ENCODE results near the gene PARD3. TPM values are rescaled to one million over a fixed set of nuclear protein-coding genes. Genes with fewer than 3 reads are reported as not detected.

Gene PARD3
- total RNA-seq, 2 donors from 2014 or later = 32.0 to 61.9 TPM

DNA sequence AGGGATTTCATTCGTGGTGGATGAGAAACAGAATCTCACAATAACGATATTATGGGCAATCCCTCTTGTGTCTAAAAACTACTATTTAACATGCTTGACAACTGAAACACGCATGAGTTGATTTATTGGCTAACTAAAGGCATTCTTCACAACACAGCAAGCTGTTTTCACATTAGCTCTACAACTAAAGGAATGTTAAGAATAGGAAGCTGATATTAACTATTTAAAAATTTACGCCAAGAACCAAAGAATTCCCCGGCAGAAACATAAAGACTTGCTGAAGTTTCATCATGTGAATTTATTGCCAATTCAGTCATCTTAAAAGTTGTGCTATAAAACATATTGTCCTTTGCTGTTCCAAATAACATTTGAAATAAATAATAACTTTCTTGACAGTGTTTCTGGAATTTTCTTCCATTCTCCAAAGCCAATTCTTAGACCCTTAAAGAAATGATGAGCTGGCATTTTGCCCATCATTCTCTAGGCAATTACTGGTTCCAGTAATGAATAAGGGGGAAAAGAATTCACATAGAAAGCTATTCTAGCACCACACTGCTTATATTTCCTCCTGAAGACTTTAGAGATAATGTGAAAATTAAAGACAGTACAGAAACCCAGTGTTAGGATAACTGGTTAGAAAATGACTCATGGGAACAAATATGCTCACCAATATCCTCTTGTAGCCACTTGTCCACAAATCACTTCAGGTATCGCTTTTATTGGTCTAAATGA lies 233.1 kb downstream of the PARD3 start:
- DNase-seq (ENCODE audit: low spot score) = no peak
- Histone ChIP-seq H3K27ac (no peak overlapping the region), H3K9me3 (no peaks in the 10 kb centered on the region), H3K36me3 (no peaks in the 10 kb centered on the region), H3K4me1 (replicated peaks) (no peaks in the 10 kb centered on the region), H3K27me3 (replicated peaks; ENCODE audit: insufficient read depth) (no peaks in the 10 kb centered on the region), H3K4me3 (no peak overlapping the region)
- TF ChIP-seq POLR2A (IDR thresholded peaks at IDR 0.05) (no peak), POLR2AphosphoS5 (IDR thresholded peaks at IDR 0.05) (no peak)
- TF ChIP-seq, protein P1, sequence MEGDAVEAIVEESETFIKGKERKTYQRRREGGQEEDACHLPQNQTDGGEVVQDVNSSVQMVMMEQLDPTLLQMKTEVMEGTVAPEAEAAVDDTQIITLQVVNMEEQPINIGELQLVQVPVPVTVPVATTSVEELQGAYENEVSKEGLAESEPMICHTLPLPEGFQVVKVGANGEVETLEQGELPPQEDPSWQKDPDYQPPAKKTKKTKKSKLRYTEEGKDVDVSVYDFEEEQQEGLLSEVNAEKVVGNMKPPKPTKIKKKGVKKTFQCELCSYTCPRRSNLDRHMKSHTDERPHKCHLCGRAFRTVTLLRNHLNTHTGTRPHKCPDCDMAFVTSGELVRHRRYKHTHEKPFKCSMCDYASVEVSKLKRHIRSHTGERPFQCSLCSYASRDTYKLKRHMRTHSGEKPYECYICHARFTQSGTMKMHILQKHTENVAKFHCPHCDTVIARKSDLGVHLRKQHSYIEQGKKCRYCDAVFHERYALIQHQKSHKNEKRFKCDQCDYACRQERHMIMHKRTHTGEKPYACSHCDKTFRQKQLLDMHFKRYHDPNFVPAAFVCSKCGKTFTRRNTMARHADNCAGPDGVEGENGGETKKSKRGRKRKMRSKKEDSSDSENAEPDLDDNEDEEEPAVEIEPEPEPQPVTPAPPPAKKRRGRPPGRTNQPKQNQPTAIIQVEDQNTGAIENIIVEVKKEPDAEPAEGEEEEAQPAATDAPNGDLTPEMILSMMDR (IDR thresholded peaks at IDR 0.05) = no peak
- WGBS = 37% methylated on average over 6 of the region's 6 CpGs
- intact Hi-C loops (cut with DNase I) = no loop called here

DNA sequence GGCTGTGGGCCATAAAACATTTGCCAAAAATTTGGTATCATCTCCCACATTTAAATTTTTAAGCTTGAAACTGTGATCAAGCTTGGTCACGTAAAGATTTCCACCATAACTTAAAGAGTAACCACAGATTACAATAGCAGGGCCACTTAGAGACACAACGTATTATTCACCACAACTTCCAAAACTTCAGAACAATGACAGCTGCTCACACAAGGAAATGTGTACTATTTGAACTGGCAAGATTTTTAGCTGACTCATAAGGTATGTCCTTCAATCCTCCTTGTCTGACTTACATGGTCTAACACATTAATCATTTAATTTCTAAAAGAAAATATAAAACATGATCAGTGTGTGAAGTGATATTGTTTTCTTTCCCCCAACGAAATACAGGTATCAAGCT lies 234.5 kb downstream of the PARD3 start:
- no peak overlapping the region for H3K27ac ChIP-seq
- no peaks in the 10 kb centered on the region for H3K9me3 ChIP-seq
- no peaks in the 10 kb centered on the region for H3K4me1 ChIP-seq (replicated peaks)
- DNase-seq (ENCODE audit: low spot score) = no peak
- no peak overlapping the region for H3K4me3 ChIP-seq
- TF ChIP-seq, protein P1 (IDR thresholded peaks at IDR 0.05) = no peak
- peak; percentile 24 for TF ChIP-seq POLR2AphosphoS5 (IDR thresholded peaks at IDR 0.05)
- no peaks in the 10 kb centered on the region for H3K36me3 ChIP-seq
- 44% methylated on average over 3 of the region's 3 CpGs for WGBS
- intact Hi-C loops (cut with DNase I) = no loop called here
- H3K27me3 ChIP-seq (replicated peaks; ENCODE audit: insufficient read depth) = no peaks in the 10 kb centered on the region

DNA sequence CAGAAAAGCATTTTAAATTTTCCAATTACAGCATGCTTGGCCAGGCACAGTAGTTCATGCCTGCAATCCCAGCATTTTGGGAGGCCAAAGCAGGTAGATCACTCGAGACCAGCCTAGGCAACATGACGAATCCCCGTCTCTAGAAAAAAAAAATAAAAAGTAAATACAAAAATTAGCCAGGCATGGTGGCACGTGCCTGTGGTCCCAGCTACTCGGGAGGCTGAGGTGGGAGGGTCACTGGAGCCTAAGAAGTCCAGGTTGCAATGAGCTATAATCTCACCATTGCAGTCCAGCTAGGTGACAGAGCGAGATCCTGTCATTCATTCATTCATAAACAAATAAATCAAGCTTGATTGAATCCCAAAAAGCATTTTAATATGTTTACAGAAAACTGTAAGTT lies 234.9 kb downstream of the PARD3 start:
- TF ChIP-seq, protein P1 (IDR thresholded peaks at IDR 0.05) = no peak
- TF ChIP-seq POLR2AphosphoS5 (IDR thresholded peaks at IDR 0.05) (no peak), POLR2A (IDR thresholded peaks at IDR 0.05) (no peak)
- Histone ChIP-seq H3K27ac (no peak overlapping the region), H3K4me1 (replicated peaks) (no peaks in the 10 kb centered on the region), H3K4me3 (no peak overlapping the region), H3K27me3 (replicated peaks; ENCODE audit: insufficient read depth) (no peaks in the 10 kb centered on the region), H3K9me3 (no peaks in the 10 kb centered on the region), H3K36me3 (no peaks in the 10 kb centered on the region)
- no peak for DNase-seq (ENCODE audit: low spot score)
- 61% methylated on average over 6 of the region's 6 CpGs for WGBS
- intact Hi-C loops (cut with DNase I) = no loop called here

DNA sequence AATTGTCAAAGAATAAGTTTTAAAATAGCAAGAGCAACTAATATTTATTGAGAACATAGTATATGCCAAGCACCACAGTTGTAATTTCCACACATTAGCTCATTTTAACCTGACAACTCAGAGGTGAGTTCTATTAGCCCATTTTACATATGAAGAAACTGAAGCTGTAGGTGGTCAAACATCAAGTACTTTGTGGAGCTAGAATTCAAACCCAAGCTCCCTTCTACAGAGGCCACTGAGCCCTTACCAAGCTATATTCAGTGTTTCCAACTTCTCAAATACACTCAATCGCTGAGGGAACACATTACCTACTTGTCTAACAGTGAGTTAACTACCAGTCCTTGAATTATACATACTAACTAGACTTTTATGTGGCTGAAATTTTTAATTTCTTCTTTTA lies 236.6 kb downstream of the PARD3 start:
- no peak for DNase-seq (ENCODE audit: low spot score)
- no peak overlapping the region for H3K4me3 ChIP-seq
- H3K9me3 ChIP-seq = no peaks in the 10 kb centered on the region
- H3K27ac ChIP-seq = no peak overlapping the region
- intact Hi-C loops (cut with DNase I) = no loop called here
- no peak for TF ChIP-seq POLR2AphosphoS5 (IDR thresholded peaks at IDR 0.05)
- TF ChIP-seq POLR2A (IDR thresholded peaks at IDR 0.05) = no peak
- H3K4me1 ChIP-seq (replicated peaks) = no peaks in the 10 kb centered on the region
- no peaks in the 10 kb centered on the region for H3K27me3 ChIP-seq (replicated peaks; ENCODE audit: insufficient read depth)
- H3K36me3 ChIP-seq = no peaks in the 10 kb centered on the region
- WGBS = 100% methylated on average over 1 of the region's 1 CpG

DNA sequence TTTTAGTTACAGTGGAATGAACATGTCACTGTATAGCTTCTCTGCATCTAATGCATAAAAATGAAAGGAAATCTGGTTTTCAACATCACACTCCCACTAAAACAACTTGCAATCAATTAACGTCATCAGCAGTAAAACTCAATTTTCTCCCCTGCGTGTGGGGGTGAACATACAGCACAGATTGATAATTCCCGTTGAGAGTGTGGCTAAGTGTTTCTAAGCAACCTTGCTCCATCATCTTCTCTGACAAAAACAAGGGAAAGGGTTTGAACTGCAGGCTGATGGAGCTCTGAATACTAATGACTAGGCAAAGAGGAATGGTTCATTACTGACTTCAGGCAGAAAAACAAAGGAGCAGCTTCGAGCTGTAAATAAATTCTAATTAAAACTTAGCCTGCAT lies 238.3 kb downstream of the PARD3 start:
- TF ChIP-seq, protein P1 (IDR thresholded peaks at IDR 0.05) = no peak
- TF ChIP-seq POLR2AphosphoS5 (IDR thresholded peaks at IDR 0.05) (no peak), POLR2A (IDR thresholded peaks at IDR 0.05) (no peak)
- Histone ChIP-seq H3K36me3 (no peaks in the 10 kb centered on the region), H3K9me3 (no peaks in the 10 kb centered on the region), H3K27ac (no peak overlapping the region), H3K4me3 (no peak overlapping the region), H3K27me3 (replicated peaks; ENCODE audit: insufficient read depth) (no peaks in the 10 kb centered on the region), H3K4me1 (replicated peaks) (no peaks in the 10 kb centered on the region)
- no peak for DNase-seq (ENCODE audit: low spot score)
- intact Hi-C loops (cut with DNase I) = no loop called here
- WGBS = 66% methylated on average over 4 of the region's 4 CpGs
